IMR-90 (cell line): ENCODE data around the gene TNFRSF1B. TPM values are rescaled to one million over a fixed set of nuclear protein-coding genes. Genes with fewer than 3 reads are reported as not detected.

Source experiments
- ATAC-seq: fragments of 200-7000 bp; cut with Tn5 transposase; 2 replicates; pipeline ENCODE4 v1.9.1; 2020; ENCODE audit warnings: low read depth, mild to moderate bottlenecking, moderate library complexity
- BruUV-seq: library from RNA; stranded (reverse); fragments of 400-500 nt; replicated peaks from 2 replicates; lab custom pipeline; 2021; lab: Mats Ljungman, UMichigan
- CTCF ChIA-PET: fragments of 300-600 bp; formaldehyde crosslinking; extraction: SDS; loops from one replicate; lab custom pipeline; 2021; ENCODE audit warnings: antibody characterized with exemption; lab: Yijun Ruan, JAX
- POLR2A ChIA-PET: fragments of 300-600 bp; sonication (Branson Sonifier 250); formaldehyde crosslinking; loops from one replicate; lab custom pipeline; 2022; ENCODE audit warnings: antibody characterized with exemption; ENCODE audit not compliant: unreplicated experiment; lab: Charles Lee
- DNase-seq: peaks from one replicate; pipeline ENCODE4 v3.0.0; 2013
- H2AFZ ChIP-seq: replicated peaks from 2 replicates; pipeline ENCODE3; 2013; ENCODE audit warnings: low read length, mild to moderate bottlenecking; ENCODE audit not compliant: poor library complexity
- H2AK5ac ChIP-seq: 2 replicates; pipeline ENCODE4 v1.6.1; 2013; ENCODE audit warnings: low read depth, low read length, inconsistent platforms
- H2AK9ac ChIP-seq: replicated peaks from 2 replicates; pipeline ENCODE3; 2013; ENCODE audit warnings: mild to moderate bottlenecking, low read depth, low read length, moderate library complexity; ENCODE audit not compliant: poor library complexity
- H2BK120ac ChIP-seq: 2 replicates; pipeline ENCODE4 v1.6.1; 2013; ENCODE audit warnings: low read depth, low read length, inconsistent platforms
- H2BK15ac ChIP-seq: 3 replicates; pipeline ENCODE4 v1.6.1; 2013; ENCODE audit warnings: low read depth, low read length, inconsistent platforms
- H2BK20ac ChIP-seq: 2 replicates; pipeline ENCODE4 v1.6.1; 2013; ENCODE audit warnings: low read depth, mild to moderate bottlenecking, inconsistent platforms, low read length, moderate library complexity
- H2BK5ac ChIP-seq: 2 replicates; pipeline ENCODE4 v1.6.1; 2013; ENCODE audit warnings: mild to moderate bottlenecking, low read depth, low read length, inconsistent platforms; ENCODE audit not compliant: poor library complexity, severe bottlenecking
- H3K14ac ChIP-seq: replicated peaks from 2 replicates; pipeline ENCODE4 v1.6.1; 2013; ENCODE audit warnings: low read depth, low read length, inconsistent platforms
- H3K18ac ChIP-seq: 2 replicates; pipeline ENCODE4 v1.6.1; 2013; ENCODE audit warnings: low read depth, low read length, control low read depth
- H3K23ac ChIP-seq: 2 replicates; pipeline ENCODE4 v1.6.1; 2013; ENCODE audit warnings: low read depth, low read length, inconsistent platforms
- H3K27ac ChIP-seq: 2 replicates; pipeline ENCODE4 v1.5.1; 2013; ENCODE audit warnings: mild to moderate bottlenecking, control low read depth, low read length; ENCODE audit not compliant: insufficient read depth
- H3K27me3 ChIP-seq: 2 replicates; pipeline ENCODE4 v1.6.1; 2013; ENCODE audit warnings: low read length; ENCODE audit not compliant: control insufficient read depth, insufficient read depth
- H3K36me3 ChIP-seq: 2 replicates; pipeline ENCODE4 v1.6.1; 2013; ENCODE audit warnings: low read length, mixed read lengths; ENCODE audit not compliant: control insufficient read depth, insufficient read depth
- H3K4ac ChIP-seq: 2 replicates; pipeline ENCODE4 v1.6.1; 2013; ENCODE audit warnings: low read depth, low read length, inconsistent platforms
- H3K4me1 ChIP-seq: 2 replicates; pipeline ENCODE4 v1.6.1; 2013; ENCODE audit warnings: low read length, mixed read lengths; ENCODE audit not compliant: control insufficient read depth, insufficient read depth
- H3K4me2 ChIP-seq: 2 replicates; pipeline ENCODE4 v1.6.1; 2013; ENCODE audit warnings: low read depth, mild to moderate bottlenecking, control low read depth, low read length, moderate library complexity
- H3K4me3 ChIP-seq: 2 replicates; pipeline ENCODE4 v1.5.1; 2013; ENCODE audit warnings: low read depth, mild to moderate bottlenecking, control low read depth, low read length, moderate library complexity; ENCODE audit not compliant: insufficient read depth
- H3K56ac ChIP-seq: 2 replicates; pipeline ENCODE4 v1.6.1; 2013; ENCODE audit warnings: low read length, inconsistent platforms; ENCODE audit not compliant: insufficient read depth; ENCODE audit errors: extremely low read depth
- H3K79me1 ChIP-seq, 2 experiments: 2 replicates each; pipeline ENCODE4 v1.6.1; 2013; ENCODE audit warnings: low read length in 2 of 2, inconsistent platforms in 1 of 2, low read depth in 1 of 2
- H3K9ac ChIP-seq: 2 replicates; pipeline ENCODE4 v1.6.1; 2013; ENCODE audit warnings: low read depth, low read length, control low read depth
- H3K9me1 ChIP-seq: 2 replicates; pipeline ENCODE4 v1.6.1; 2013; ENCODE audit warnings: low read length, inconsistent platforms; ENCODE audit not compliant: insufficient read depth
- H3K9me3 ChIP-seq: 2 replicates; pipeline ENCODE4 v1.6.1; 2013; ENCODE audit warnings: low read length; ENCODE audit not compliant: control insufficient read depth, insufficient read depth
- H4K20me1 ChIP-seq: 2 replicates; pipeline ENCODE4 v1.6.1; 2013; ENCODE audit warnings: low read length, inconsistent platforms; ENCODE audit not compliant: insufficient read depth
- H4K5ac ChIP-seq: 2 replicates; pipeline ENCODE4 v1.6.1; 2013; ENCODE audit warnings: mild to moderate bottlenecking, low read depth, low read length, control low read depth
- H4K8ac ChIP-seq, 2 experiments: 2 replicates each; pipeline ENCODE4 v1.6.1; 2013; ENCODE audit warnings: low read depth in 2 of 2, low read length in 2 of 2, control low read depth in 1 of 2, inconsistent platforms in 1 of 2
- H4K91ac ChIP-seq: 2 replicates; pipeline ENCODE4 v1.6.1; 2013; ENCODE audit warnings: low read depth, low read length, inconsistent platforms; ENCODE audit not compliant: insufficient read depth
- MAFK ChIP-seq: IDR thresholded peaks from 2 replicates; pipeline ENCODE4 v1.6.1; 2012; ENCODE audit warnings: low read depth, low read length, improper control_type of control experiment
- WGBS, 2 experiments: methylation state at CpG; one replicate each; pipeline versions ENCODE4 v1.1.5 to v1.1.7; 2013; ENCODE audit warnings: missing lambda C conversion rate in 2 of 2; ENCODE audit not compliant: insufficient read length in 1 of 2; ENCODE audit errors: extremely low coverage in 2 of 2; 5-methylcytosine and 5-hydroxymethylcytosine counted together
- dilution Hi-C: fragments of 300-500 bp; cut with HindIII; formaldehyde crosslinking; loops from one replicate; pipeline ENCODE4 v1.14.3; 2018; ENCODE audit warnings: low sequenced_read_pairs; ENCODE audit not compliant: unreplicated experiment
- in situ Hi-C: fragments of 300-500 bp; cut with MboI; formaldehyde crosslinking; loops from 3 replicates; pipeline ENCODE4 v1.14.3; 2019; ENCODE audit warnings: low sequenced_read_pairs, inconsistent platforms, mixed read lengths
- intact Hi-C: fragments of 100-400 bp; cut with micrococcal nuclease; formaldehyde crosslinking; loops from 2 replicates; pipeline ENCODE4 v1.10.0; 2022
- polyA plus RNA-seq, 3 experiments: library from polyadenylated mRNA; depleted of rRNA; stranded (reverse); fragments of >200 nt; gene quantifications; 2 replicates each; pipeline ENCODE4 v1.2.3, GENCODE V29; 2012; ENCODE audit warnings: low replicate concordance in 1 of 3
- total RNA-seq: library from RNA; depleted of rRNA; stranded (reverse); fragments of >200 nt; gene quantifications from 2 replicates; pipeline ENCODE4 v1.2.3, GENCODE V29; 2012

The TNFRSF1B gene
- total and polyA plus RNA-seq, 2 of the 4 experiments (the other 2 are of a cell fraction) = 4.3 to 8.9 TPM

DNA sequence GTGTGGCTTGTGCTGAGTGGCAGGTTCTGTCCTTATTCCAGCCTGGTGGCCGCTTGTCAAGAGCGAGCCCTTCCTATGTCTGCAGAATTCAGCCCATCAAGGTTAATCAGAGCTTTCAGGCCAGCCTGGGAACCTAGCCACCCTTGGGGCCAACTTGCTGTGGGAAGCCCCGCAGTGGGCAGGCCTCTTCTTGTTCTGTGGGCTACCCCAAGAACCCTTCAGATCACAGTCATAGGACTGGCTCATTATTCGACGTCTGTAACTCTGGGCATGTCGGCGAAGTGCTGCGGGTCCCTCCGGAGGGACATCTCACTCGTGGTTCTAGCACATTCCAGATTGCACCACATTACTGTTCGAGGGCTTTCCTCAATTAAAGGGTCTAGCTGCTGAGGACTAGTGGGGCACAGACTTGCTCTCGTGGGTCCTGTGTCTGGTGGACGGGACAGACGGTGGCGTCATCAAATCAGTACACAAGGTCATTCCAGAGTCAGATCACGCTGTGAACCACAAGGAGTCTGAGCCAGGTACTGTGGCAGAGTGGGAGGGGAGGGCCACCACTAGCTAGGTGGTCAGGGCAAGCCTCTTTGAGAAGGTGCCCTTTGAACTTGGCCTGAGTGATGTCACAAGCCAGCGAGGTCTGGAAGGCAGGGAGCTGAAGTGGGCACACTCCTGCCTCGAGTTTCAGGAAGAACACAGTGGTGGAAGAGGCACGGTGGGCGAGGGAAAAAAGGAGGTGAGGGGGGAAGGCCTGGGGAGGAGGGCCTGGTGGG lies 20.3 kb upstream of the TNFRSF1B start:
- intact Hi-C loops (no loop called here), dilution Hi-C loops (no loop called here), in situ Hi-C loops (no loop called here)
- peaks cover 13% of the 10 kb centered on the region for H3K9me1 ChIP-seq
- peaks cover 27% of the 10 kb centered on the region for H3K4me1 ChIP-seq
- peak overlapping the region; percentile 47 to 52; a peak in 2 of 4 replicates for H4K8ac ChIP-seq
- ATAC-seq (no peak), DNase-seq (no peak)
- H4K20me1 ChIP-seq = no peaks in the 10 kb centered on the region
- no TSS peak for BruUV-seq
- H3K27ac ChIP-seq = no peak overlapping the region
- H3K4me3 ChIP-seq = no peak overlapping the region
- 0 out of 2 replicates have a peak overlapping the region, but pooled peaks have one; percentile 26 for H2BK20ac ChIP-seq
- H3K9me3 ChIP-seq = peaks cover 4% of the 10 kb centered on the region; the same call in 1 of the 2 replicates
- peak overlapping the region; percentile 66 for H2AK5ac ChIP-seq
- H3K9ac ChIP-seq = no peak overlapping the region
- H3K18ac ChIP-seq = 0 out of 2 replicates have a peak overlapping the region, but pooled peaks have one; percentile 2
- POLR2A ChIA-PET = no interaction called here
- H3K36me3 ChIP-seq = no peaks in the 10 kb centered on the region
- no peak overlapping the region for H3K56ac ChIP-seq
- CTCF ChIA-PET = no interaction called here
- peak overlapping the region; percentile 37 for H2AFZ ChIP-seq
- peak overlapping the region; percentile 66 for H3K4ac ChIP-seq
- WGBS, 2 experiments = 75% methylated on average over 11 of the region's 20 CpGs; no CpG with 5 or more reads in 1 of the 2 experiments
- no peaks in the 10 kb centered on the region for H3K27me3 ChIP-seq
- H3K14ac ChIP-seq = no peak overlapping the region
- H2BK5ac ChIP-seq = no peak overlapping the region
- H4K5ac ChIP-seq = peak overlapping the region; percentile 19; the same call in 1 of the 2 replicates
- 0 out of 2 replicates have a peak overlapping the region, but pooled peaks have one; percentile 12 for H2BK120ac ChIP-seq
- H2AK9ac ChIP-seq = peak overlapping the region; percentile 18
- H3K79me1 ChIP-seq = no peaks in the 10 kb centered on the region
- H3K4me2 ChIP-seq = no peak overlapping the region
- no peak for TF ChIP-seq MAFK
- H3K23ac ChIP-seq = no peak overlapping the region
- peak overlapping the region; percentile 65; the same call in 2 of the 3 replicates for H2BK15ac ChIP-seq
- peak overlapping the region; percentile 38; the same call in 1 of the 2 replicates for H4K91ac ChIP-seq
